Loucy (cell line): ENCODE results near the gene DNM3.

Source experiments
- H2AFZ ChIP-seq: fragments of 200-600 bp; sonication (generic); 2 replicates; pipeline ENCODE4 v1.6.0; 2016; ENCODE audit warnings: antibody characterized with exemption, mild to moderate bottlenecking, low read length, moderate library complexity
- H3F3A ChIP-seq: fragments of 200-600 bp; 2 replicates; pipeline ENCODE4 v1.6.0; 2016; ENCODE audit warnings: antibody characterized with exemption, low read depth, mild to moderate bottlenecking
- H3K27me3 ChIP-seq: fragments of 200-600 bp; sonication (generic); 2 replicates; pipeline ENCODE4 v1.6.1; 2014; ENCODE audit warnings: low read length, mild to moderate bottlenecking; ENCODE audit not compliant: insufficient read depth, poor library complexity, severe bottlenecking
- H3K36me3 ChIP-seq: fragments of 200-600 bp; sonication (generic); 2 replicates; pipeline ENCODE4 v1.6.1; 2016; ENCODE audit warnings: low read length; ENCODE audit not compliant: insufficient read depth
- H3K4me1 ChIP-seq: fragments of 200-600 bp; sonication (generic); 2 replicates; pipeline ENCODE4 v1.5.1; 2014; ENCODE audit warnings: low read length, mild to moderate bottlenecking; ENCODE audit not compliant: insufficient read depth, poor library complexity, severe bottlenecking
- H3K4me2 ChIP-seq: fragments of 200-600 bp; sonication (generic); 2 replicates; pipeline ENCODE4 v1.6.0; 2014; ENCODE audit warnings: antibody characterized with exemption, low read length, low read depth, mild to moderate bottlenecking; ENCODE audit not compliant: poor library complexity, severe bottlenecking
- H3K4me3 ChIP-seq: fragments of 200-600 bp; sonication (generic); 2 replicates; pipeline ENCODE4 v1.5.1; 2014; ENCODE audit warnings: low read length, mild to moderate bottlenecking, mixed read lengths; ENCODE audit not compliant: poor library complexity, severe bottlenecking
- H3K79me2 ChIP-seq: fragments of 200-600 bp; sonication (generic); 2 replicates; pipeline ENCODE4 v1.6.1; 2014; ENCODE audit warnings: low read length; ENCODE audit not compliant: insufficient read depth
- H3K9ac ChIP-seq: fragments of 200-600 bp; sonication (generic); 2 replicates; pipeline ENCODE4 v1.6.0; 2014; ENCODE audit warnings: mild to moderate bottlenecking, low read depth, low read length, moderate library complexity; ENCODE audit not compliant: poor library complexity, severe bottlenecking
- H3K9me2 ChIP-seq: fragments of 200-600 bp; sonication (generic); replicated peaks from 2 replicates; pipeline ENCODE4 v1.6.1; 2016; ENCODE audit warnings: low read depth, low read length, mixed read lengths
- H3K9me3 ChIP-seq: fragments of 200-600 bp; sonication (generic); 2 replicates; pipeline ENCODE4 v1.6.1; 2014; ENCODE audit warnings: mild to moderate bottlenecking, antibody characterized with exemption, low read length, low read depth; ENCODE audit not compliant: insufficient read depth
- H4K20me1 ChIP-seq: fragments of 200-600 bp; sonication (generic); 2 replicates; pipeline ENCODE4 v1.6.0; 2014; ENCODE audit warnings: antibody characterized with exemption, low read length, mild to moderate bottlenecking; ENCODE audit not compliant: insufficient read depth, poor library complexity, severe bottlenecking
- EZH2phosphoT487 ChIP-seq: fragments of 200-600 bp; IDR thresholded peaks from 2 replicates; pipeline ENCODE4 v1.6.1; 2018; ENCODE audit warnings: antibody characterized with exemption, mild to moderate bottlenecking, moderate library complexity, borderline replicate concordance
- TF ChIP-seq, protein P1 (sequence below): fragments of 200-600 bp; sonication (generic); conservative IDR thresholded peaks from 2 replicates; pipeline ENCODE4 v1.5.1; 2014; ENCODE audit warnings: mild to moderate bottlenecking, antibody characterized with exemption, low read length

The DNM3 gene

DNA sequence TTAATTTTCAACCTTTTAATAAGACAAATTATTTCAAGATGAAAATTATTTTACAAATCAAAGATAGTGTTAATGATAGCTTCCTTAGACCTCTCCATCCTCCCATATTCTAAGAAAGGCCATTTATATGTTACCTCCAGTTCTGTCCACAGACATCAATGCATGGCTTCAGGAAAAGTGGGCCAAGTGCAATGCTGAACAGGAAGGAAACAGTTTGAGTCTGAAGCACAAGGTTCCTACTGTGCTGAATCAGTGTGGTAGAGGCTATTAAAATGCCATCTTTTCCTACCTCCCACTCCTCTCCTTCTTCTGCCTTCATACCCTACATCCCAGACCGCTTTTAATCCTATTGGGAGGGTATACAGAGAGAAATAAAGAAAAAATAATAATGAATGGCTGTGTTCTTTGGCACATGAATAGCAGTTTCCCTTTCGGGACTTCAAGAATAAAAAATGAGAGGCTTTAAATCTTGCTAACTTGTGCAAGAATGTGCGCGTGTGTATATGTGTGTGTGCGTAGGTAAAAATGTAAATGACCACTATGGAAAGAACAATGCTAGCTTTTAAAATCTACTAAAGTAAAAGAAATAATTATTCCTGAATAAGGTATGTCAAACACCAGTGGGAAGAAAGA is 516.6 kb downstream of the DNM3 start:
- H3K4me2 ChIP-seq, result peak overlapping the region; percentile 72
- H2AFZ ChIP-seq, result peak overlapping the region; percentile 40; the same call in 1 of the 2 replicates
- no peaks in the 10 kb centered on the region for H3K9me3 ChIP-seq
- H3K4me1 ChIP-seq, result peaks cover 60% of the 10 kb centered on the region
- no peaks in the 10 kb centered on the region for H3K79me2 ChIP-seq
- TF ChIP-seq, protein P1, sequence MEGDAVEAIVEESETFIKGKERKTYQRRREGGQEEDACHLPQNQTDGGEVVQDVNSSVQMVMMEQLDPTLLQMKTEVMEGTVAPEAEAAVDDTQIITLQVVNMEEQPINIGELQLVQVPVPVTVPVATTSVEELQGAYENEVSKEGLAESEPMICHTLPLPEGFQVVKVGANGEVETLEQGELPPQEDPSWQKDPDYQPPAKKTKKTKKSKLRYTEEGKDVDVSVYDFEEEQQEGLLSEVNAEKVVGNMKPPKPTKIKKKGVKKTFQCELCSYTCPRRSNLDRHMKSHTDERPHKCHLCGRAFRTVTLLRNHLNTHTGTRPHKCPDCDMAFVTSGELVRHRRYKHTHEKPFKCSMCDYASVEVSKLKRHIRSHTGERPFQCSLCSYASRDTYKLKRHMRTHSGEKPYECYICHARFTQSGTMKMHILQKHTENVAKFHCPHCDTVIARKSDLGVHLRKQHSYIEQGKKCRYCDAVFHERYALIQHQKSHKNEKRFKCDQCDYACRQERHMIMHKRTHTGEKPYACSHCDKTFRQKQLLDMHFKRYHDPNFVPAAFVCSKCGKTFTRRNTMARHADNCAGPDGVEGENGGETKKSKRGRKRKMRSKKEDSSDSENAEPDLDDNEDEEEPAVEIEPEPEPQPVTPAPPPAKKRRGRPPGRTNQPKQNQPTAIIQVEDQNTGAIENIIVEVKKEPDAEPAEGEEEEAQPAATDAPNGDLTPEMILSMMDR, result no peak
- TF ChIP-seq EZH2phosphoT487, result no peak
- H4K20me1 ChIP-seq, result no peaks in the 10 kb centered on the region
- peak overlapping the region; percentile 58 for H3K9ac ChIP-seq
- H3K36me3 ChIP-seq, result no peaks in the 10 kb centered on the region
- H3K4me3 ChIP-seq, result peak overlapping the region; percentile 53
- H3F3A ChIP-seq, result peaks cover 16% of the 10 kb centered on the region
- no peaks in the 10 kb centered on the region for H3K9me2 ChIP-seq
- H3K27me3 ChIP-seq, result no peaks in the 10 kb centered on the region

DNA sequence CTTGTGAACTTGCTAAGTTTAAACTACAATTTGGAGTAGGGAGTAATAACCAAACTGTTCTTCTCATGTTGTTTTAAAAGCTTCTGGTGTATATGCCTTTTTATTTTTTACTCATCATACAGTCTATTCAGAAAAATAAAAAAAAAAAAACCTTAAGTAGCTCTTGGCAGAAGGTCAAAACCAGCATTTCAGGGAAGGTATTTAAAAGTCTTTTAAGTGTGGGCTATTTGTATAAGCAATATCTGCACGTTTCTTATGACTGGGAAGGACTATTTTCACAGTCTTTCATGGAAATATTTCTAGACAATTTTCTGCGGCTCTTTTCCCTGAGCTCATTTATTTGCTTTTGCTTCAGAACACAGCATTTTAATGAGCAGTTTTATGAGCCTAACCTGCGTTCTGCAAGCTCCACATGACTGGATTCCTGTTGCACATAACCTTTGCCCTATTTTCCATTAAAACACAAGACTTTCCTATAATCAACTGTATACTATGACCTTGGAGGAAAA is 518.2 kb downstream of the DNM3 start:
- Histone ChIP-seq H3K9me2 (no peaks in the 10 kb centered on the region), H2AFZ (peak overlapping the region; percentile 40), H3K9me3 (no peaks in the 10 kb centered on the region), H3K36me3 (no peaks in the 10 kb centered on the region), H3K79me2 (no peaks in the 10 kb centered on the region), H4K20me1 (no peaks in the 10 kb centered on the region), H3K9ac (peak overlapping the region; percentile 58), H3K27me3 (no peaks in the 10 kb centered on the region), H3K4me3 (peak overlapping the region; percentile 53), H3K4me1 (peaks cover 60% of the 10 kb centered on the region), H3K4me2 (peak overlapping the region; percentile 72), H3F3A (peaks cover 16% of the 10 kb centered on the region)
- TF ChIP-seq, protein P1, result no peak
- TF ChIP-seq EZH2phosphoT487, result no peak

DNA sequence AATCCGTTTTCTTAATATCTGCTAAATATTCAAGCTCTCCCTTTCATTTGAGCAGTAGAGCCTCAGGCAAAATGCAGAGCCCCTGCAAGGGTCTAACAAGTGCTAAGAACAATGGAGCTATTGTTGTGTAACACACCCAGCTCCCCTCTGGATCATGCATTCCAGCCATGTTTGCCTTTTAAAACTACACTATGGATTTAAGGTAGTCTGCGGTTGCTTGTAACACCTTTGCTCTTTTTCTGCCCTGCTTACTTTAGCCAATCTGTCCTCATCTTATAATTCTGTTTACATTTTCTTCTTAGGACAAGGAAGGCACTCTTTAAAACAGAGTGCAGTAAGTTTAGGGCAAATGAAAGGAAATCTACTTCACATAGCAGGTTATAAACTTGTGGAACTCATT is 519.2 kb downstream of the DNM3 start:
- H3K36me3 ChIP-seq, result no peaks in the 10 kb centered on the region
- no peak for TF ChIP-seq EZH2phosphoT487
- TF ChIP-seq, protein P1, result no peak
- H3K9me2 ChIP-seq, result no peaks in the 10 kb centered on the region
- H3K9me3 ChIP-seq, result 0 out of 2 replicates have a peak, but pooled peaks cover under 1% of the 10 kb centered on the region
- no peaks in the 10 kb centered on the region for H3K27me3 ChIP-seq
- peak overlapping the region; percentile 72 for H3K4me2 ChIP-seq
- H2AFZ ChIP-seq, result peak overlapping the region; percentile 34; the same call in 1 of the 2 replicates
- no peaks in the 10 kb centered on the region for H4K20me1 ChIP-seq
- H3K4me1 ChIP-seq, result peaks cover 60% of the 10 kb centered on the region
- no peaks in the 10 kb centered on the region for H3K79me2 ChIP-seq
- H3F3A ChIP-seq, result peaks cover 16% of the 10 kb centered on the region
- no peak overlapping the region for H3K4me3 ChIP-seq
- H3K9ac ChIP-seq, result peak overlapping the region; percentile 25
